ENCODE data around the gene MOB1A.
"Not testable (repeated sequence)": the region's sequence is repeated elsewhere in the genome, so short reads cannot be mapped to it uniquely, and the experiment has no call there.

Gene MOB1A

GRCh38 chr2:74198023-74198460 lies 19.4 kb upstream of the MOB1A start:
- Histone ChIP-seq H3K9me3 (ENCODE audit: low read length) (no peaks in the 10 kb centered on the region), H3K4me3 (ENCODE audit: low read depth in 1 of 2, low read length in 2 of 2) (peak overlapping the region; percentile 59 to 73), H3K4me1 (ENCODE audit: insufficient read depth, low read length) (peaks cover 5% of the 10 kb centered on the region), H3K27ac (ENCODE audit: low read depth, low read length) (no peak overlapping the region), H3K27me3 (ENCODE audit: control insufficient read depth in 1 of 2, insufficient read depth in 2 of 2, low read length in 2 of 2) (no peaks in the 10 kb centered on the region), H3K9ac (ENCODE audit: low read length) (no peak overlapping the region), H3K36me3 (ENCODE audit: insufficient read depth, low read length) (no peaks in the 10 kb centered on the region)

DNA sequence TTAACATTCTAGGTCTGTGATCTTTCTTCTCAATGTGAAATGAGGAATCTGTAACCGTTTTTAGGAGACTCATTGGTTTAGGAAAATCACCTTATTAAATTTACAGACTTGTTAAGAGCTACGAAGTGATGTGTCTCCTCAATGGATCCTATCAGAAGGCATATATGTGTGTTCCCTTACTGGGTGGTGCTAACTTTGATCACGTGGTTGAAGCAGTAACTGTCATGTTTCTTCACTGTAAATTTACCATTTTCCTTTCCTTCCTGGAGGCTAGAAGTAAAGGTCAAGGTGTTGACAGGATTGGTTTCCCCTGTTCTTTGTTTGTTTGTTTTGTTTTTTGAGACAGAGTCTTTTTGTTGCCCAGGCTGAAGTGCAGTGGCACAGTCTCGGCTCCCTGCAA lies 18.4 kb upstream of the MOB1A start:
- H3K36me3 ChIP-seq (ENCODE audit: insufficient read depth, low read length), result no peaks in the 10 kb centered on the region
- H3K27ac ChIP-seq (ENCODE audit: low read depth, low read length), result no peak overlapping the region
- H3K9ac ChIP-seq (ENCODE audit: low read length), result no peak overlapping the region
- H3K9me3 ChIP-seq (ENCODE audit: low read length), result no peaks in the 10 kb centered on the region
- no peak overlapping the region for H3K4me3 ChIP-seq (ENCODE audit: low read depth in 1 of 2, low read length in 2 of 2)
- no peaks in the 10 kb centered on the region for H3K27me3 ChIP-seq (ENCODE audit: control insufficient read depth in 1 of 2, insufficient read depth in 2 of 2, low read length in 2 of 2)
- peaks cover 5% of the 10 kb centered on the region for H3K4me1 ChIP-seq (ENCODE audit: insufficient read depth, low read length)

DNA sequence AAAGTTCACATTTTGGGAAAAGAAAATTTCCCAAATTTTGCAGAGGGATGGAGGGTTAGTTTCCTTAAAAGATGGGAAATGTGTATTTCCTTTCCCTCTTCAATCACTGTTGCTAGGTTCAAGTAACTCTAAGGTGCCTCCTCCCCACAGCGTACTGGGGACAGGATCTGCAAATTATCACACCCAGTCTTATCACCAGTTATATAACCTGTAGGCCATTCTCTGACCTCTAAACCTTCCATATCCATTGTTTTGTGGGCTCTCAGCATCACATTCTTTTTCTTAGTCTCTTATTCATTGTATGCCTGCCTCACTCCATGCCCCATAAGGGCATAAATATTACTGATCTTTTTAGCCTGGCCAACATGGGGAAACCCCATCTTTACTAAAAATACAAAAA lies 16.1 kb upstream of the MOB1A start:
- H3K36me3 ChIP-seq (ENCODE audit: insufficient read depth, low read length), result no peaks in the 10 kb centered on the region
- H3K9ac ChIP-seq (ENCODE audit: low read length), result no peak overlapping the region
- H3K4me3 ChIP-seq (ENCODE audit: low read depth in 1 of 2, low read length in 2 of 2), result no peak overlapping the region
- no peak overlapping the region for H3K27ac ChIP-seq (ENCODE audit: low read depth, low read length)
- no peaks in the 10 kb centered on the region for H3K9me3 ChIP-seq (ENCODE audit: low read length)
- peaks cover 5% of the 10 kb centered on the region for H3K4me1 ChIP-seq (ENCODE audit: insufficient read depth, low read length)
- no peaks in the 10 kb centered on the region for H3K27me3 ChIP-seq (ENCODE audit: control insufficient read depth in 1 of 2, insufficient read depth in 2 of 2, low read length in 2 of 2)

DNA sequence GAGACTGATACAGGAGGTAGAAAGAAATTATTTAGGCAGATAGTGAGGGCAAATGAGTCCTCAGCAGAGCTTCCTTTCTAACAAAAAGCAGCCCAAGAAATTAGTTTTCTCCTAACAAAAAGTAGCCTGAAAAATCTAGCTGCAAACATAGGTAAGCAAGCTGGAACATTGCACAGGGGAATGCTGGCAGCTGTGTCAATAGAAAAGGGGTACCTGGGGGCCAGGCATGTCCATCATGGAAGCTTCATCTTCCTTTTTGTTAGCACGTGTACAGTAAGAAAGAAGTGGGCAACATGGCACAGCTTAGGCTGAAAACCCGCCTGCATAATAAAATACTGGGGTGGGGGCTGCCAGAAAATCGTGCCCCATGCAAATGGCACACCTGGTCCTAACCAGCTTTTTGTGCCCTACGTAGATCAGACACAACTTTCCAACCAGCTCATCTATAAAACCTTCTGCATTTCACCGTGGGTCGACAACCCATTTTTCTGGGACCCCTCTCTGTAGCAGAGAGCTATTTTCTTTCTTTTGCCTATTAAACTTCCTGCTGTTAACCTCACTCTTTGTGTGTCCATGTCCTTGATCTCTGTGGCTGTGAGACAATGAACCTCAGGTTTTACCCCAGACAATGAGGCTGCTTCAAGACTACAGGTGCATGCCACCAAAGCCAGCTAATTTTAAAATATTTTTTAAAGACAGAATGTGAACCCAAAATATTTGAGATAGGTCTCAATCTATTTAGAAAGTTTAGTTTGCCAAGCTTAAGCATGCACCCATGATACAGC lies 13.1 kb upstream of the MOB1A start:
- no peaks in the 10 kb centered on the region for H3K36me3 ChIP-seq (ENCODE audit: insufficient read depth, low read length)
- no peak overlapping the region for H3K9ac ChIP-seq (ENCODE audit: low read length)
- H3K4me3 ChIP-seq (ENCODE audit: low read depth in 1 of 2, low read length in 2 of 2), result no peak overlapping the region
- no peaks in the 10 kb centered on the region for H3K4me1 ChIP-seq (ENCODE audit: insufficient read depth, low read length)
- no peaks in the 10 kb centered on the region for H3K27me3 ChIP-seq (ENCODE audit: control insufficient read depth in 1 of 2, insufficient read depth in 2 of 2, low read length in 2 of 2)
- H3K9me3 ChIP-seq (ENCODE audit: low read length), result no peaks in the 10 kb centered on the region
- H3K27ac ChIP-seq (ENCODE audit: low read depth, low read length), result no peak overlapping the region

GRCh38 chr2:74188696-74189095 lies 10.0 kb upstream of the MOB1A start:
- Histone ChIP-seq H3K4me3 (ENCODE audit: low read depth in 1 of 2, low read length in 2 of 2) (no peak overlapping the region), H3K27ac (ENCODE audit: low read depth, low read length) (no peak overlapping the region), H3K9me3 (ENCODE audit: low read length) (no peaks in the 10 kb centered on the region), H3K36me3 (ENCODE audit: insufficient read depth, low read length) (no peaks in the 10 kb centered on the region), H3K27me3 (ENCODE audit: control insufficient read depth in 1 of 2, insufficient read depth in 2 of 2, low read length in 2 of 2) (no peaks in the 10 kb centered on the region), H3K9ac (ENCODE audit: low read length) (no peak overlapping the region), H3K4me1 (ENCODE audit: insufficient read depth, low read length) (no peaks in the 10 kb centered on the region)

- no peaks in the 10 kb centered on the region for H3K4me1 ChIP-seq (ENCODE audit: insufficient read depth, low read length)
- H3K27ac ChIP-seq (ENCODE audit: low read depth, low read length), result no peak overlapping the region
- no peaks in the 10 kb centered on the region for H3K27me3 ChIP-seq (ENCODE audit: control insufficient read depth in 1 of 2, insufficient read depth in 2 of 2, low read length in 2 of 2)
- H3K4me3 ChIP-seq (ENCODE audit: low read depth in 1 of 2, low read length in 2 of 2), result no peak overlapping the region
- no peaks in the 10 kb centered on the region for H3K9me3 ChIP-seq (ENCODE audit: low read length)
- no peaks in the 10 kb centered on the region for H3K36me3 ChIP-seq (ENCODE audit: insufficient read depth, low read length)
- no peak overlapping the region for H3K9ac ChIP-seq (ENCODE audit: low read length)
Measured at GRCh38 chr2:74188018-74188601, 9.4 kb upstream of the MOB1A start.

DNA sequence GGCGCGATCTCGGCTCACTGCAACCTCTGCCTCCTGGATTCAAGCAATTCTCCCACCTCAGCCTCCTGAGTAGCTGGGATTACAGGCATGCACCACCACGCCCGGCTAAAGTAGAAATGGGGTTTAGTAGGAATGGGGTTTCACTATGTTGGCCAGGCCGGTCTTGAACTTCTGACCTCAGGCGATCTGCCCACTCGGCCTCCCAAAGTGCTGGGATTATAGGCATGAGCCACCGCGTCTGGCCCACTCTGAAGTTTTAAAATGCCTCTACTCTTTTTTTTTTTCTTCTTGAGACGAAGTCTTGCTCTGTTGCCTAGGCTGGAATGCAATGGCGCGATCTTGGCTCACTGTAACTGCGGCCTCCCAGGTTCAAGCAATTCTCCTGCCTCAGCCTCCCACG lies 8.0 kb upstream of the MOB1A start:
- not testable (repeated sequence) for H3K4me1 ChIP-seq (ENCODE audit: insufficient read depth, low read length); H3K9me3 ChIP-seq (ENCODE audit: low read length); H3K27me3 ChIP-seq (ENCODE audit: control insufficient read depth in 1 of 2, insufficient read depth in 2 of 2, low read length in 2 of 2); H3K27ac ChIP-seq (ENCODE audit: low read depth, low read length); H3K4me3 ChIP-seq (ENCODE audit: low read depth in 1 of 2, low read length in 2 of 2); H3K36me3 ChIP-seq (ENCODE audit: insufficient read depth, low read length); H3K9ac ChIP-seq (ENCODE audit: low read length)

- Histone ChIP-seq H3K9ac (ENCODE audit: low read length) (no peak overlapping the region), H3K4me3 (ENCODE audit: low read depth in 1 of 2, low read length in 2 of 2) (no peak overlapping the region), H3K36me3 (ENCODE audit: insufficient read depth, low read length) (no peaks in the 10 kb centered on the region), H3K27me3 (ENCODE audit: control insufficient read depth in 1 of 2, insufficient read depth in 2 of 2, low read length in 2 of 2) (no peaks in the 10 kb centered on the region), H3K9me3 (ENCODE audit: low read length) (no peaks in the 10 kb centered on the region), H3K4me1 (ENCODE audit: insufficient read depth, low read length) (no peaks in the 10 kb centered on the region), H3K27ac (ENCODE audit: low read depth, low read length) (no peak overlapping the region)
Measured at GRCh38 chr2:74186038-74186437, 7.4 kb upstream of the MOB1A start.

GRCh38 chr2:74183878-74184277 lies 5.2 kb upstream of the MOB1A start:
- Histone ChIP-seq H3K27me3 (ENCODE audit: control insufficient read depth in 1 of 2, insufficient read depth in 2 of 2, low read length in 2 of 2) (no peaks in the 10 kb centered on the region), H3K4me3 (ENCODE audit: low read depth in 1 of 2, low read length in 2 of 2) (no peak overlapping the region), H3K27ac (ENCODE audit: low read depth, low read length) (no peak overlapping the region), H3K9ac (ENCODE audit: low read length) (no peak overlapping the region), H3K36me3 (ENCODE audit: insufficient read depth, low read length) (no peaks in the 10 kb centered on the region), H3K4me1 (ENCODE audit: insufficient read depth, low read length) (no peaks in the 10 kb centered on the region), H3K9me3 (ENCODE audit: low read length) (no peaks in the 10 kb centered on the region)

DNA sequence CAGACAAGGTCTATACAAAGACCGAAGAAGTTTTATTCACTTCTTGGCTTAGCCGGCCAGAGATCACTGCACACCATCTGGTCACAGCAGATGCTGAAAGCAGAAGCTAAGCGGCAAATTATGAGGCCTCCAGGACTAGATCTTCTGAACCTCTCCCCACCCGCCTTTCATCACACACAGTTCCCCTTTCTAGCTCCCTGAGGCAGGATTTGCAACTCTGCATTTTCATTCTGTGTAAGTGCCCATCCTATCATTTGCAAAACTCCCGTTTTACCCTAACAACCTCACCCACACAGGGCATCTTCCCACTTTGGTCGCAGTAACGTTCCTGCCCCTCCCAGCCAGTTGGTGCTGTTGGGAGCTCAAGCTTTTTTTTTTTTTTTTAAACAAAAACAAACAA lies 3.1 kb upstream of the MOB1A start:
- no peak overlapping the region for H3K9ac ChIP-seq (ENCODE audit: low read length)
- no peak overlapping the region for H3K27ac ChIP-seq (ENCODE audit: low read depth, low read length)
- no peak overlapping the region for H3K4me3 ChIP-seq (ENCODE audit: low read depth in 1 of 2, low read length in 2 of 2)

DNA sequence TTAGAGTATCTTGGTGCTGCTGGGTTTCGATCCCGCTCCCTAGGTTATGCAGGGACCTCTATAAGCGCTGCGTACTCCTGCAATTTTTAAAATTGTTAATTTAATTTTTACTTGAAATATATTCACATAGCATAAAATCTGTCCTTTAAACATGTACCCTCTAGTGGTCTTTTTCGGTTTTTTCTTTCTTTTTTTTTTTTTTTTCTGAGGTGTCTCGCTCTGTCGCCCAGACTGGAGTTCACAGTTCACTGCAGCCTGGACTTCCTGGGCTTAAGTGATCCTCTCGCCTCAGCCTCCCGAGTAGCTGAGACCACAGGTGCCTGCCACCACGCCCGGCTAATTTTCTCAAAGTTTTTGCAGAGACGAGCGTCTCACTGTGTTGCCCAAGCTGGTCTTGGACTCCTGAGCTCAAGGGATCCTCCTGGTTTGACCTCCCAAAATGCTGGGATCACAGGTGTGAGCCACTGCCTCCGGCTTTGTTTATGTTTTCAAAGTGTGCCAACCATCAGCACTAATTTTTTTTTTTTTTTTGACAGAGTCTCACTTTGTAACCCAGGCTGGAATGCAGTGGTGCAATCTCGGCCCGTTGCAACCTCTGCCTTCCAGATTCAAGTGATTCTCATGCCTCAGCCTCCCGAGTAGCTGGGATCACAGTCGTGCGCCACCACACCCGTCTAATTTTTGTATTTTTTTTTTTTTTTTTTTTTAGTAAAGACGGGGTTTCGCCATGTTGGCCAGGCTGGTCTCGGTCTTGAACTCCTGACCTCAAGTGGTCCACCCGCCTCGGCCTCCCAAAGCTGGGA lies 585 bp upstream of the MOB1A start:
- H3K27ac ChIP-seq (ENCODE audit: low read depth, low read length), result peak overlapping the region; percentile 56
- H3K4me1 ChIP-seq (ENCODE audit: insufficient read depth, low read length), result peaks cover 22% of the 10 kb centered on the region
- H3K36me3 ChIP-seq (ENCODE audit: insufficient read depth, low read length), result no peaks in the 10 kb centered on the region
- peak overlapping the region; percentile 73 to 99 for H3K4me3 ChIP-seq (ENCODE audit: low read depth in 1 of 2, low read length in 2 of 2)
- H3K9ac ChIP-seq (ENCODE audit: low read length), result no peak overlapping the region
- no peaks in the 10 kb centered on the region for H3K9me3 ChIP-seq (ENCODE audit: low read length)
- no peaks in the 10 kb centered on the region for H3K27me3 ChIP-seq (ENCODE audit: control insufficient read depth in 1 of 2, insufficient read depth in 2 of 2, low read length in 2 of 2)

More for the DNA sequence above, 3.1 kb upstream of the MOB1A start:
- peaks cover 7% of the 10 kb centered on the region for H3K4me1 ChIP-seq (ENCODE audit: insufficient read depth, low read length)
- no peaks in the 10 kb centered on the region for H3K36me3 ChIP-seq (ENCODE audit: insufficient read depth, low read length)
- H3K27me3 ChIP-seq (ENCODE audit: control insufficient read depth in 1 of 2, insufficient read depth in 2 of 2, low read length in 2 of 2), result no peaks in the 10 kb centered on the region
- H3K9me3 ChIP-seq (ENCODE audit: low read length), result no peaks in the 10 kb centered on the region
